ENCODE measurements around the gene TMPRSS6. TPM values are rescaled to one million over a fixed set of nuclear protein-coding genes. Genes with fewer than 3 reads are reported as not detected.

The TMPRSS6 gene
- total RNA-seq, 1 donor from 2014 or later: not detected

DNA sequence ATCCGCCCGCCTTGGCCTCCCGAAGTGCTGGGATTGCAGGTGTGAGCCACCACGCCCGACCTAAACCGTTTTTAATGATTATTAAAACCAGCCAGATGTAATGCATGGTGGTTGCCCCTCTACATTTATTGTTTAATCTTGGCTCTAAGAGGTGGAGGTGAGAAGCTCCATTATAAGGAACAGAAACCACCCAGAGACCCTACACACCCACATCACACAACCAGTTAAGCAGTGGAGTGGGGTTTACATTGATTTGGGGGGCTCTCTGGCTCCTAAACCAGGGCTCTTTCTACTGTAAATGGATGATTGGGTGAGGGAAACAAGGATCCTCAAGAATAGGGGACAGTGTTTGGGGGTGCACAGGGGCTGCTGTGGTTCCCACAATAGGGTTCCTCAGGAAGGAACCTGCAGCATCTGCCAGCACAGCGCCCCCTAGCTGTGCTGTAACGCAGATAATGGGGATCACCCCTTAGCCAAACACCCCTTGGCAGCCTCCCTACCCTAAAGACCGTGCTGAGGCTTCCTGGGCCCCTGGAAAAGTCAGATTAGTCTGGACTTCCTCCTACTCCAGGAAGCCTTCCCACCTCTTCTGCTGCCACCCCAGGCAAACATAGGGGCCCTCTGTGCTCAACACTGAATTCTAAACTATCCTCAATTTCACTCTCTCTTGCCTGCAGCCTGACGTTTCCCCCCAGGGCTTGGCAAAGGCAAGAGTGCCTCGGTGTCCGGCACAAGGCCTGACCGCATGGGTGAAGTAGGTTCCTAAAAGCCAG, 87.6 kb downstream of the TMPRSS6 start:
- H3K4me3 ChIP-seq: no peak overlapping the region
- intact Hi-C loops (cut with micrococcal nuclease): no loop called here
- TF ChIP-seq, protein P1, sequence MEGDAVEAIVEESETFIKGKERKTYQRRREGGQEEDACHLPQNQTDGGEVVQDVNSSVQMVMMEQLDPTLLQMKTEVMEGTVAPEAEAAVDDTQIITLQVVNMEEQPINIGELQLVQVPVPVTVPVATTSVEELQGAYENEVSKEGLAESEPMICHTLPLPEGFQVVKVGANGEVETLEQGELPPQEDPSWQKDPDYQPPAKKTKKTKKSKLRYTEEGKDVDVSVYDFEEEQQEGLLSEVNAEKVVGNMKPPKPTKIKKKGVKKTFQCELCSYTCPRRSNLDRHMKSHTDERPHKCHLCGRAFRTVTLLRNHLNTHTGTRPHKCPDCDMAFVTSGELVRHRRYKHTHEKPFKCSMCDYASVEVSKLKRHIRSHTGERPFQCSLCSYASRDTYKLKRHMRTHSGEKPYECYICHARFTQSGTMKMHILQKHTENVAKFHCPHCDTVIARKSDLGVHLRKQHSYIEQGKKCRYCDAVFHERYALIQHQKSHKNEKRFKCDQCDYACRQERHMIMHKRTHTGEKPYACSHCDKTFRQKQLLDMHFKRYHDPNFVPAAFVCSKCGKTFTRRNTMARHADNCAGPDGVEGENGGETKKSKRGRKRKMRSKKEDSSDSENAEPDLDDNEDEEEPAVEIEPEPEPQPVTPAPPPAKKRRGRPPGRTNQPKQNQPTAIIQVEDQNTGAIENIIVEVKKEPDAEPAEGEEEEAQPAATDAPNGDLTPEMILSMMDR (IDR thresholded peaks at IDR 0.05; ENCODE audit: borderline replicate concordance): peak; percentile 81
- H3K9me3 ChIP-seq (replicated peaks): no peaks in the 10 kb centered on the region
- no peaks in the 10 kb centered on the region for H3K27me3 ChIP-seq (ENCODE audit: low read depth)
- peak overlapping the region; percentile 59 for H3K27ac ChIP-seq (replicated peaks)
- DNase-seq: peak; percentile 32
- H3K4me1 ChIP-seq: peaks cover 94% of the 10 kb centered on the region
- peaks cover 22% of the 10 kb centered on the region for H3K36me3 ChIP-seq

DNA sequence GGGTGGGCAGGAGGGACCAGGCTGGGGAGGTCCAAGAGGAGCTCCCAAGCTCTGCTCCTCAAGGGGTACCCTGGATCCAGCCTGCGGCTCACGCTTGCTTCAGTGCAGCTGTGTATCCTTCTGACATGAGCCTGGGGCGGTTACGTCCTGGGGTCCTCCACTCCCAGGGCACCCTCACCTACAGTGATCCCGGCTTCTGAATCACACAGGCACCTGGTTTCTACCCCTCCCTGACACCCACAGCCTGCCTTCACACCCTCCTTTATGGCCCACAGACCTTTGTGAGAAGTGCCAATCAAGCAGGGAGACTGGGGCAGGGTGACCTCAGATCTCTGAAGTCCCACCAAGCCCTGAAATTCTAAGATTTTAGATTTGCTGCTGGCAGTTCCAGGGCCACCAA, 88.5 kb downstream of the TMPRSS6 start:
- Histone ChIP-seq H3K36me3 (peaks cover 21% of the 10 kb centered on the region), H3K27me3 (ENCODE audit: low read depth) (no peaks in the 10 kb centered on the region), H3K4me1 (peaks cover 94% of the 10 kb centered on the region), H3K27ac (replicated peaks) (peak overlapping the region; percentile 27), H3K9me3 (replicated peaks) (no peaks in the 10 kb centered on the region), H3K4me3 (peak overlapping the region; percentile 98)
- intact Hi-C loops (cut with micrococcal nuclease): no loop called here
- TF ChIP-seq, protein P1 (IDR thresholded peaks at IDR 0.05; ENCODE audit: borderline replicate concordance): no peak
- no peak for DNase-seq

DNA sequence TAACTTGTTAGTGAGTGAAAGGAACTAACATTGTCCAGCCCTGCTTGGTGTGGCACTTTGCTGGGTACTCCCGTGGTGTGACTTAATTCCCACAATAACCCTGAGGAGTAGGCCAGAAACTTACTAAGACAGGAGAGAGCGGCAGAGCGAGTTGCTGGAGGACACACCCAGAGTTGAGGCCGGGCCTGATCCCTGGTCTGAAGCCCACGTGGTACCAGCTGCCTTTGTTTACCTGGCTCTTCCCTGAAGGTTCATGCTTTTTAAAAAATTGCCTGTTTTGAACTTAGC, 89.4 kb downstream of the TMPRSS6 start:
- intact Hi-C loops (cut with micrococcal nuclease): no loop called here
- TF ChIP-seq, protein P1 (IDR thresholded peaks at IDR 0.05; ENCODE audit: borderline replicate concordance): no peak
- DNase-seq: no peak
- Histone ChIP-seq H3K9me3 (replicated peaks) (no peaks in the 10 kb centered on the region), H3K4me3 (peak overlapping the region; percentile 98), H3K27me3 (ENCODE audit: low read depth) (no peaks in the 10 kb centered on the region), H3K36me3 (peaks cover 12% of the 10 kb centered on the region), H3K27ac (replicated peaks) (peak overlapping the region; percentile 99), H3K4me1 (peaks cover 92% of the 10 kb centered on the region)

DNA sequence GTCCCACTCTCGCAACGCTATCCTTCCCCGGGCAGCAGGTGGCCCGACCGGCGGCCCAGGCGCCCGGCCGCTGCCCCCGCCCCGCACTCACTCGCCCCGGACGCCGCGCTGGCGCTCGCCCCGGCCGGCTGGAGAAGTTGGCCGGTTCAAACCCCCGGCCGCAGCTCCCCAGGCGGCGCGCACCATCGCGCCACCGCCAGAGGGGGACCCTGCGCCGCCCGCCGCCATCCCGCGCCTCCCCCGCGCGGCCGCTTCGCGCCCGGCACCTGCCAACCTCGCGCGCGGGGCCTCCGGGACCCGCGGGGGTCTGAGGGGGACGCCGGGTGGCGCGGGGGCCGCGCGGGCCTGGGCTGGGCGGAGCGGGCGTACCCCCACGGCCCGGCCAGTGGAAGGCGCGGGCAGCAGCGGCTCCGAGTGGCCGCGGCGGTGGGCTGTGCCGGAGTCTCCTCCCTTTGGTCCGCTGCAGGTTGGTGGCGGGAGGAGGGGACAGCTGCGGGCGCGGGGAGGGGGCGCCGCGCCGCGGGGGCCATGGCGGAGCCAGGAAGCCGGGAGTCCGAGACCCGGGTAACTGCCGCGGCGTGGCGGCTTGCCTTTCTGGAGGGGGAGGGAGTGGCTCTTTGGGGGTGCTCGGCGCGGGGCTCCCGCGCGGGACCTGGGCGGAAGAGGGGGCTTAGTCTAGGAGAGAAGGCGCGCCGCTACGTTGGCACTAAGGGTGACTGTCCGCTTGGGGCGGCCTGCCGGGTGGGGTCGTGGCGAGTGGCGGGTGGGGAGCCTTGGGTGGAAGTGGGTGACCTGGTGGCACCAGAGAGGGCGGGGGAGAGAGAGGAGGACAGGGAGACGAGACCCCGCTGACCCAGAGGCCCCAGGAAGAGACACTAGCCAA, 90.0 kb downstream of the TMPRSS6 start, which contains the start of the genes MPST and TST:
TSS of gene MPST (plus strand) at position 434 of the 883 bp plus-strand sequence. CDS start at position 529, 95 bp downstream.
TSS of gene TST (minus strand) at position 139 of the 883 bp plus-strand sequence. CDS start 715 bp downstream, outside the sequence.
- H3K4me3 ChIP-seq: peak within 1 kb of the TSS; percentile 98
- intact Hi-C loops (cut with micrococcal nuclease): no loop called here
- no peaks in the 10 kb centered on the region for H3K27me3 ChIP-seq (ENCODE audit: low read depth)
- H3K4me1 ChIP-seq: peaks cover 92% of the 10 kb centered on the region
- DNase-seq: peak; percentile 83
- TF ChIP-seq, protein P1 (IDR thresholded peaks at IDR 0.05; ENCODE audit: borderline replicate concordance): peak; percentile 33
- H3K36me3 ChIP-seq: peaks cover 6% of the 10 kb centered on the region
- H3K9me3 ChIP-seq (replicated peaks): no peaks in the 10 kb centered on the region
- peak within 1 kb of the TSS; percentile 99 for H3K27ac ChIP-seq (replicated peaks)

DNA sequence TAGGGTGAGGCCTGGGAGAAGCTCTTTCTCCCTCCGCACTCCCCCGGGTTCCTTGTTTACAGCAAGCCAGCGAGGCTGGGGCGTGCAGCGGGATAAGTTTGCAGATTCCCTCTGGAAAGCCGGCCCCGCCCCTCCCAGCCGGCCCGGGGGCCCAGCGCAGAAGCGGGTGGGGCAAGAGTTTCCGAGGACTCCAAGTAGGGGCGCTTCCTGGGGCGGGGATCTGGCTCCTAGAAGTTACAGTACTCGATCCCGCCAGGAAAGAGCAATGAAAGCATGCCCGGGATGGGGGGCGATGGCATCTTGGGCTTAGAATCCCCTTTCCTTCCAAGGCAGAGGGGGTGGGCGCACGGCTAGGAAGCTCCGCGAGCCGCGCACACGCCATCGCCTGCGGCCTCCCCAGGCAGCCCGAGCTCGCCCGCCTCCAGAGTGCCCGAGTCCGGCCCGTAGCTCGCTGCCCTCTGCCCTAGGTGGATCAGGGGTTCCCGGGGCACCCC, 90.7 kb downstream of the TMPRSS6 start:
- Histone ChIP-seq H3K27me3 (ENCODE audit: low read depth) (no peaks in the 10 kb centered on the region), H3K9me3 (replicated peaks) (no peaks in the 10 kb centered on the region), H3K36me3 (peaks cover 3% of the 10 kb centered on the region), H3K4me1 (peaks cover 91% of the 10 kb centered on the region), H3K4me3 (peak overlapping the region; percentile 98), H3K27ac (replicated peaks) (peak overlapping the region; percentile 99)
- TF ChIP-seq, protein P1 (IDR thresholded peaks at IDR 0.05; ENCODE audit: borderline replicate concordance): no peak
- intact Hi-C loops (cut with micrococcal nuclease): no loop called here
- peak; percentile 74 for DNase-seq
